ENCODE data around the gene OR4F6. TPM values are rescaled to one million over a fixed set of nuclear protein-coding genes. Genes with fewer than 3 reads are reported as not detected.

OR4F6 gene
- total and polyA plus RNA-seq, 2 experiments from 2014 or later: not detected

GRCh38 chr15:101828774-101829173 lies 25.5 kb downstream of the OR4F6 start:
- H3K79me2 ChIP-seq (replicated peaks; ENCODE audit: insufficient read depth): no peaks in the 10 kb centered on the region
- H3K27me3 Mint-ChIP-seq (ENCODE audit: insufficient read depth, low read depth, poor library complexity): no peaks in the 10 kb centered on the region
- H3K27ac Mint-ChIP-seq: no peak overlapping the region

GRCh38 chr15:101841656-101842055 lies 38.3 kb downstream of the OR4F6 start:
- ATAC-seq: no peak; the same call in 2 of the 3 replicates

More at GRCh38 chr15:101828774-101829173, 25.5 kb downstream of the OR4F6 start:
- no peaks in the 10 kb centered on the region for H3K27me3 ChIP-seq (ENCODE audit: insufficient read depth)
- H3K4me1 Mint-ChIP-seq: no peaks in the 10 kb centered on the region
- DNase-seq (ENCODE audit: low spot score): no peak
- no peaks in the 10 kb centered on the region for H3F3A ChIP-seq (replicated peaks; ENCODE audit: low read depth)
- H3K9me2 ChIP-seq (ENCODE audit: insufficient read depth): no peaks in the 10 kb centered on the region; the same call in 1 of the 2 replicates
- ATAC-seq: no peak
- H3K9me3 Mint-ChIP-seq: peaks cover 6% of the 10 kb centered on the region; the same call in 1 of the 3 replicates
- H3K36me3 ChIP-seq (ENCODE audit: insufficient read depth): no peaks in the 10 kb centered on the region
- no peak for TF ChIP-seq EZH2 (IDR thresholded peaks at IDR 0.05; ENCODE audit: low read depth, unreplicated experiment)
- no peaks in the 10 kb centered on the region for H3K36me3 Mint-ChIP-seq (ENCODE audit: low read depth)
- no peak overlapping the region for H3K4me3 ChIP-seq
- H3K4me2 ChIP-seq: no peak overlapping the region
- H4K20me1 ChIP-seq (replicated peaks; ENCODE audit: insufficient read depth): no peaks in the 10 kb centered on the region
- no peak overlapping the region for H3K4me3 Mint-ChIP-seq
- no peak overlapping the region for H2AFZ ChIP-seq
- no peak overlapping the region for H3K27ac ChIP-seq (ENCODE audit: low read depth)
- H3K4me1 ChIP-seq (ENCODE audit: insufficient read depth): no peaks in the 10 kb centered on the region

More at GRCh38 chr15:101841656-101842055, 38.3 kb downstream of the OR4F6 start:
- Mint-ChIP-seq H3K27ac (no peak overlapping the region), H3K9me3 (no peaks in the 10 kb centered on the region), H3K36me3 (ENCODE audit: low read depth) (no peaks in the 10 kb centered on the region), H3K27me3 (ENCODE audit: insufficient read depth, low read depth, poor library complexity) (peaks cover 2% of the 10 kb centered on the region), H3K4me1 (0 out of 3 replicates have a peak, but pooled peaks cover 2% of the 10 kb centered on the region), H3K4me3 (no peak overlapping the region)
- Histone ChIP-seq H3K4me2 (no peak overlapping the region), H3K79me2 (replicated peaks; ENCODE audit: insufficient read depth) (no peaks in the 10 kb centered on the region), H3F3A (replicated peaks; ENCODE audit: low read depth) (no peaks in the 10 kb centered on the region), H3K27me3 (ENCODE audit: insufficient read depth) (no peaks in the 10 kb centered on the region), H4K20me1 (replicated peaks; ENCODE audit: insufficient read depth) (no peaks in the 10 kb centered on the region), H3K4me1 (ENCODE audit: insufficient read depth) (no peaks in the 10 kb centered on the region), H3K36me3 (ENCODE audit: insufficient read depth) (no peaks in the 10 kb centered on the region), H2AFZ (no peak overlapping the region), H3K27ac (ENCODE audit: low read depth) (no peak overlapping the region), H3K9me2 (ENCODE audit: insufficient read depth) (no peaks in the 10 kb centered on the region), H3K4me3 (no peak overlapping the region)
- DNase-seq (ENCODE audit: low spot score): no peak
- TF ChIP-seq ZNF331 (CRISPR knock-in tag; IDR thresholded peaks at IDR 0.05; ENCODE audit: low read depth) (no peak), ETS1 (IDR thresholded peaks at IDR 0.05) (no peak), CREB1 (CRISPR knock-in tag; IDR thresholded peaks at IDR 0.05; ENCODE audit: low read depth) (no peak), EZH2phosphoT487 (IDR thresholded peaks at IDR 0.05; ENCODE audit: unreplicated experiment) (no peak), ZNF114 (CRISPR knock-in tag; IDR thresholded peaks at IDR 0.05) (no peak), EZH2 (IDR thresholded peaks at IDR 0.05; ENCODE audit: low read depth, unreplicated experiment) (no peak), POLR2AphosphoS5 (IDR thresholded peaks at IDR 0.05; ENCODE audit: low read depth) (no peak), CTCF (conservative IDR thresholded peaks at IDR 0.05; ENCODE audit: low read depth in 2 of 2) (no peak), NANOG (IDR thresholded peaks at IDR 0.05; ENCODE audit: borderline replicate concordance) (no peak), ZNF462 (CRISPR knock-in tag; IDR thresholded peaks at IDR 0.05) (no peak), STAT1 (IDR thresholded peaks at IDR 0.05; ENCODE audit: unreplicated experiment) (no peak)
